ENCODE measurements around the gene BMPR1A. TPM values are rescaled to one million over a fixed set of nuclear protein-coding genes. Genes with fewer than 3 reads are reported as not detected.

Gene BMPR1A
- total RNA-seq, 4 donors from 2014 or later = 29.3 to 45.2 (median 38.0) TPM

GRCh38 chr10:86876748-86877147, 120.3 kb downstream of the BMPR1A start:
- peaks cover 3 to 43% (median 13%) of the 10 kb centered on the region in 4 donors for H3K4me1 ChIP-seq
- TF ChIP-seq EP300 (IDR thresholded peaks at IDR 0.05; ENCODE audit: low read depth) = no peak
- TF ChIP-seq POLR2A (IDR thresholded peaks at IDR 0.05) = no peak
- TF ChIP-seq, protein P1, sequence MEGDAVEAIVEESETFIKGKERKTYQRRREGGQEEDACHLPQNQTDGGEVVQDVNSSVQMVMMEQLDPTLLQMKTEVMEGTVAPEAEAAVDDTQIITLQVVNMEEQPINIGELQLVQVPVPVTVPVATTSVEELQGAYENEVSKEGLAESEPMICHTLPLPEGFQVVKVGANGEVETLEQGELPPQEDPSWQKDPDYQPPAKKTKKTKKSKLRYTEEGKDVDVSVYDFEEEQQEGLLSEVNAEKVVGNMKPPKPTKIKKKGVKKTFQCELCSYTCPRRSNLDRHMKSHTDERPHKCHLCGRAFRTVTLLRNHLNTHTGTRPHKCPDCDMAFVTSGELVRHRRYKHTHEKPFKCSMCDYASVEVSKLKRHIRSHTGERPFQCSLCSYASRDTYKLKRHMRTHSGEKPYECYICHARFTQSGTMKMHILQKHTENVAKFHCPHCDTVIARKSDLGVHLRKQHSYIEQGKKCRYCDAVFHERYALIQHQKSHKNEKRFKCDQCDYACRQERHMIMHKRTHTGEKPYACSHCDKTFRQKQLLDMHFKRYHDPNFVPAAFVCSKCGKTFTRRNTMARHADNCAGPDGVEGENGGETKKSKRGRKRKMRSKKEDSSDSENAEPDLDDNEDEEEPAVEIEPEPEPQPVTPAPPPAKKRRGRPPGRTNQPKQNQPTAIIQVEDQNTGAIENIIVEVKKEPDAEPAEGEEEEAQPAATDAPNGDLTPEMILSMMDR (IDR thresholded peaks at IDR 0.05) = no peak
- peak in 1 of 3 donors; percentile 6 for TF ChIP-seq POLR2AphosphoS5 (IDR thresholded peaks at IDR 0.05)
- no peak overlapping the region for H3K4me3 ChIP-seq
- 42 to 80% methylated on average over 1 to 2 of the region's 2 CpGs for WGBS, 2 donors (ENCODE audit: low coverage in 1 of 2)
- H3K27me3 ChIP-seq = no peaks in the 10 kb centered on the region
- intact Hi-C loops (cut with DNase I; ENCODE audit: low total_unique reads) (no loop called here), in situ Hi-C loops (cut with MboI; ENCODE audit: low pct_ligation_motif_present in 1 of 4, low pct_unique_long_range_greater_than_20kb in 1 of 4, low sequenced_read_pairs in 3 of 4) (no loop called here)
- no peaks in the 10 kb centered on the region for H3K9me3 ChIP-seq
- DNase-seq = no peak
- no peaks in the 10 kb centered on the region for H3K36me3 ChIP-seq
- peak overlapping the region; percentile 41 to 62 (median 56) for H3K27ac ChIP-seq

DNA sequence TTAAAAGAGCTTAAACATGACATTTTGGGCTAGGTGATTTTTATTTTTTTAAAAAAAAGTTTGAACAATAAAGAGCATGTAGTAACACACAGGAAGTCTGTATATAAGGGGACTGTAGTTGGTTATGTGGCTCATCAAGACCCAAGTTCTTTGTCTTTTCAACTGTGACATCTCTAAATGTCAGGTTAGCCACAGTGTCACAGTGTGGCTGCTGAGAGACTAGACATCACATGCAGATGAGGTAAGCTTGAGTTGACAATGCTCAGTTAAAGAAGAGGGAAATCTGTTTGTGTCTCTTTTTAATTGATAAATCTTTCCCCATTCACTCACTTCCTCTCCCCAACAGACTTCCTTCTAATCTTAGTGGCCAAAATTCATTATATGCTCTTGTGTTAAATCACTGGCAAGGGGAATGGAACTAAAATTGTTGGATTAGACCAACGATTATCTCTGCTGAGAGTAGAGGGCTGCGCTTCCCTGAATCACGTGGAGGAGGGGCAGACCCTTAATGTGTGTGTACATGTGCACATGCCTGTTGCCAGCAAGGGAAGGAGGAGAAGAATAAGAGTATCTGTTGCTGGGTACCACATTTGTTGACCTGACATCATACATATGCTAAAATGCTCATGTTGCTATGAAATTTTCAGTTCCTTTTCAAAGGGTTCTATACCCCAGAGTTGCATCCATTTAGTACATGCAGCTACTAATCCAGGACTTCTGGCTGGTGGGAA, 122.7 kb downstream of the BMPR1A start:
- Histone ChIP-seq H3K4me3 (no peak overlapping the region), H3K4me1 (peaks cover 3 to 27% (median 10%) of the 10 kb centered on the region in 4 donors), H3K27ac (no peak overlapping the region), H3K27me3 (no peaks in the 10 kb centered on the region), H3K36me3 (no peaks in the 10 kb centered on the region), H3K9me3 (no peaks in the 10 kb centered on the region)
- WGBS, 2 donors (ENCODE audit: low coverage in 1 of 2) = 17 to 83% methylated on average over 1 to 3 of the region's 3 CpGs
- intact Hi-C loops (cut with DNase I; ENCODE audit: low total_unique reads) (no loop called here), in situ Hi-C loops (cut with MboI; ENCODE audit: low pct_ligation_motif_present in 1 of 4, low pct_unique_long_range_greater_than_20kb in 1 of 4, low sequenced_read_pairs in 3 of 4) (no loop called here)
- TF ChIP-seq POLR2A (IDR thresholded peaks at IDR 0.05) (no peak), POLR2AphosphoS5 (IDR thresholded peaks at IDR 0.05) (no peak)
- no peak for DNase-seq

GRCh38 chr10:86880971-86881370, 124.6 kb downstream of the BMPR1A start:
- Histone ChIP-seq H3K4me3 (no peak overlapping the region), H3K36me3 (no peaks in the 10 kb centered on the region), H3K27me3 (no peaks in the 10 kb centered on the region), H3K4me1 (peaks cover 3 to 26% (median 10%) of the 10 kb centered on the region in 4 donors), H3K9me3 (no peaks in the 10 kb centered on the region), H3K27ac (peak overlapping the region in 1 of 4 donors; percentile 23)
- intact Hi-C loops (cut with DNase I; ENCODE audit: low total_unique reads) = no loop called here
- in situ Hi-C loops (cut with MboI; ENCODE audit: low pct_ligation_motif_present in 1 of 4, low pct_unique_long_range_greater_than_20kb in 1 of 4, low sequenced_read_pairs in 3 of 4) = no loop called here
- TF ChIP-seq POLR2A (IDR thresholded peaks at IDR 0.05) = no peak
- TF ChIP-seq EP300 (IDR thresholded peaks at IDR 0.05; ENCODE audit: low read depth) = no peak
- TF ChIP-seq POLR2AphosphoS5 (IDR thresholded peaks at IDR 0.05) = no peak
- TF ChIP-seq, protein P1 (IDR thresholded peaks at IDR 0.05) = no peak
- no peak for DNase-seq
- 90 to 95% methylated on average over 4 of the region's 4 CpGs for WGBS, 2 donors (ENCODE audit: low coverage in 1 of 2)

GRCh38 chr10:86888585-86889381, 132.4 kb downstream of the BMPR1A start:
- intact Hi-C loops (cut with DNase I; ENCODE audit: low total_unique reads) = no loop called here
- H3K27me3 ChIP-seq = no peaks in the 10 kb centered on the region

More at GRCh38 chr10:86888585-86889381, 132.4 kb downstream of the BMPR1A start:
- TF ChIP-seq, protein P1 (IDR thresholded peaks at IDR 0.05) = no peak
- TF ChIP-seq POLR2AphosphoS5 (IDR thresholded peaks at IDR 0.05) (no peak), EP300 (IDR thresholded peaks at IDR 0.05; ENCODE audit: low read depth) (no peak), POLR2A (IDR thresholded peaks at IDR 0.05) (no peak)
- Histone ChIP-seq H3K9me3 (no peaks in the 10 kb centered on the region), H3K36me3 (peaks cover 0 to 11% (median 0%) of the 10 kb centered on the region in 4 donors), H3K4me1 (peaks cover 0 to 5% (median 0%) of the 10 kb centered on the region in 4 donors), H3K4me3 (no peak overlapping the region), H3K27ac (peak overlapping the region in 1 of 4 donors; percentile 24)
- in situ Hi-C loops (cut with MboI; ENCODE audit: low pct_ligation_motif_present in 1 of 4, low pct_unique_long_range_greater_than_20kb in 1 of 4, low sequenced_read_pairs in 3 of 4) = no loop called here
- 42 to 73% methylated on average over 5 to 7 of the region's 7 CpGs for WGBS, 2 donors (ENCODE audit: low coverage in 1 of 2)
- DNase-seq = no peak
